DMS53 (cell line): Measurements from ENCODE around the gene PTPN23.

Source experiments
- DNase-seq: peaks from one replicate; lab custom pipeline; 2025; lab: John Stamatoyannopoulos, UW

The PTPN23 gene

DNA sequence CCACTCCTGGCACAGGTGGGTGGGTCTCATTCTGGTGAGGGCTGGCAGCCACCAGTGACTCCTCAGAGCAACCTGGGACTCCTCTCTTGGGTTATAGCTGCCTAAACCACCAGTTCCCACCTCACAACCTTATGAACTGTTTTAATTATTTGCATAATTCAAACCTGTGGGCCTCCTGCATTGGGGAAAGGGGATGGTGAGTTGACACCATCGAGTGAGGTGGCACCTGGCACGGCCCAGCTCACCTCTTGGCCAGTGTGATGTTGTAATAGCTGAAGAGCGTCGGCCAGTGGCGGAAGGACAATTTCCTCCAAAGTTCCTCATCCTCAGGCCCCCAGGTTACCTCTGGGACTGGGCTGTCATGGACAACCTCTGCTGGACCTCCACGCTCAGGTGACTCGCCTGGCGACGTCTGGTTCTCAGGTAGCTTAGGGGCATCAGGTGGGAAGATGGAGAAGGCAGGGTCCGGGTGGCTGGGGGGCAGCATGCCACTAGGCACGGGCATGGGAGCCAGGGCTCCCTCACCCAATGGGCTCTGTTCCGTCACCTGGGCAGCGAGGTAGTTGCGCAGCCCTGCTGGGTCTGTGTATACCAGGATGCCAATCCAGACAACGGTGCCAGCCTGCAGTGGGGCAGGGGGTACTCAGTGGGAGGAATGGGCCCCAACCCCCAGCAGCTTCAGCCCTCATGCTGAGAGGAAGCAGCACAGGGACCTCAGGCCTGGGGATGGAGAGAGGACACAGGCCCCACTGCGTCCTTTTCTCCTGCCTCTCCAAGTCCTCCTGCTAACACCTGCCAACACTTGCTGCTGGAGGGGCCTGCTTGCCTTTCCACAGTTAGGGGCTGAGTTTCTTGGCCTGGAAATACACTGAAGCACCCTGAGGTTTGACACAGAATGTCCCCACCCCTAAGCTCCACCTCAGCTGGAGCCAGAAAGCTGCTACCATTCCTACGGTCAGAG lies 38.5 kb downstream of the PTPN23 start:
- DNase-seq, result no peak

DNA sequence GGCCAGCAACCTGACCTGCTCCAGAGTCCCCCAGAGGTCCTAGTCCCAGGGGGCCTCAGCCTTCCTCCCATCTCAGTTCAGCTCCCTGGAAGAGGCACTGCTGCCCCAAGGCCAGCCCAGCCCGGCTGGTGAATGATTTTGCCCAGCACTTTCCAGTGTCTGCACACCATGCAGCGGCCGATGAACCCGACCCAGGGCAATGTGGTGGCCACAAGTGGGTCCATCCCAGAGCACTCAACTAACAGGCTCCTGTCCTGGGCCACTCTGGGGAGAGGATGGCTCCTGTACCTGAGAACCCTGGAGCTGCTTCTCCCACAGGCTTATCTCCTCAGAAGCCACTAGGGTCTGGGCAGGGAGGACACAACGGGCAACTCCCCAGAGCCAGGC lies 39.2 kb downstream of the PTPN23 start:
- no peak for DNase-seq

DNA sequence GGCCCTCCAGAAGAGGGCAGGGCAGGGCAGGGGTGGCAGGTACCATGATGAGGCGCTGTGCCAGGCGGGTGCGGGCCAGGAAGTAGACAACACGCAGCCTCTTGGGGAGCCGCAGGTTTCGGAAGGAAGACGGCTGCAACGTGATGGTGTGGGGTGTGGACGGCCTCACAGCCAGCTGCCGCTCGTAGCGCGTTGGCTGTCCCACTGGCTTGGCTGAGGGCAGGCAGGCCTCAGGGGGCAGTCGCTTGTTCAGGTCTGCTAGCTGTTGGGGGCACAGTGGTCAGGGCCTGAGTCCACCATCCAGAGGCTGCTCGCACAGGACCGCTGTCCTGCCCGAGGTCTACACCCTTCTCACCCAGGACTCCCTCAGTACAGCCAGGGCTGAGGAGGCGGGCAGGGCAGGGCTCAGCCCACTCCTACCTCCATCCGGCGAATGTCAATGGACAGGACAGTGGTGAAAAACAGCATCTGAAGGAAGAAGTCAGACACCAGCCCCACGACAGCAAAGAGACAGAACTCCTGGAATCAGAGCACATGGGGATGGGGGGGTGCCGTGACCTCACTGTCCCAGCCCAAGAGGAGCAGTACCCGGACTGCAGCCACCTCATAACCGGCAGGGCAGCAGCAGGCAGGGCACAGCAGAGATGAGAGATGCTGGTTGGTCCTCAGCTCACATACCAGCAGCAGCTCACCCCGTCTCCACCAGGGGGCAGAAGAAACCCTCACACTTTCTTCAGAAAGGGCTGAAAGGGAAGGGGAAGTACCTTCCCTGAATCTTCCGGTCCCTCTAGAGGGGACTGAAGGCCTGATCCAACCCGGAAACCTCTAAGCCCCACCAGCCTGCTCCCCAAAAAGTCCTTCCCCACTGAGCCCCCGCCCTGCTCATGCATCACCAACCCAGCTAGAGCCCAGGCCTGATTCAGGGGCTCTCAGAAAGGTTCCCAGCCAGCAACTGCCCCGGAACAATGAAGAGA lies 40.0 kb downstream of the PTPN23 start:
- peak; percentile 76 for DNase-seq

DNA sequence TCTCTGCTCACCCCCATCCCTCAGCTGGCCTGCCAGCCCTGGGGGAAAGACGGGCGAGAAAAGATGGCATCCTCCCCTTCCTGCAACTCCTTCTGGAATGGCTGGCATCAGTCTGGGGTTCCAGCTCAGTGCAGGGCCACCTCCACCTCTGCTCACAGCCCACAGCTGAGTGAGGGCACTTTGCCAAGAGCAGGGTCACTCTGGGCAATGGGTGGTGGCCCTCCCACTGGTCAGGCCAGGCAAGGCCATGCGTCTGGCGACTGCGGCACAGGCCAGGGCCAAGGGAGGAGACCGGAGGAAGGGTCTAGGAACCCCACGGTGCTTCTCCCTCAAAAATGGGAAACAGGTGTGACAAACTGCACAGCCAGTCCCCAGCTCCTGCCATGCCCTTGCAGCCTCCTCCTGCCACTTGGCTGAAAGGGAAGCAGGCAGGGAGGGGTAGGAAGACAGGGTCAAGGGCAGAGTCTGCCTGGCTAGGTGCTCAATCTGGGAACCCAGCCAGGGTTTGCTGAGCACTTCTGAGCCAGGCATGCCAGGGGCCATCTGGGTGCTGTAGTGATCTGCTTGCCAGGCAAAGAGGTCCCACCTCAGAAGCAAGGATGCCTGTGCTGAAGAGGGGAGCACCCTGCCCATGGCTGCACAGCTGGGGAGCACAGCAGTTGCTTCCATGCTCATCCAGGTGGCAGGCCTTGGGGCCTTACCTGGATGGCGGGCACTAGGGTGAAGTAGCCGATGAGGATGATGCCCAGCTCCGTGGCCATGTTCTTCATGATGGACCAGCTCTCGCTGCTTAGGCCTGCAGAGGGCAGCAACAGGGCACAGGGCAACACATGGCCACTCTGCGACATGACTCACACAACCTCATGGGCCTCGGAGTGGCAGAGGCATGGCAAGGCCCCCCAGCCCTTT lies 41.2 kb downstream of the PTPN23 start:
- DNase-seq, result peak; percentile 28

DNA sequence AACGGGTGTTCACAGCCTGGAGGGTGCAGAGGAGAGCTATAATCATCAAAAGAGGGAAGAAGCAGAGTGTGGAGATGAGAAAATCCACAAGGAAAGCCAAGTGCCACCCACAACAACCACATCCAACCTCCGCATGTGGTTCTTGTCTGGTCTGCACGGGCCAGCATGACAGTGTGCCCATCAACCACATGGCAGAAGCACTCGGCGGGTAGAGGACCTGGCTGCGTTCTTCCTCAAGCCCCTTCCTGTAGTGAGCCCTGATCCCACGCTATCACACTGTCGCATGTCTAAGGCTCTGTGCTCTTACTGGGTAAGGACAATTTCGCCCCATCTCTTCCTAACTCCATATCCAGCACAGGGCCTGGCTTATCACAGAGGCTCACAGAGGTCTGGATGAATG lies 41.9 kb downstream of the PTPN23 start:
- DNase-seq, result no peak

DNA sequence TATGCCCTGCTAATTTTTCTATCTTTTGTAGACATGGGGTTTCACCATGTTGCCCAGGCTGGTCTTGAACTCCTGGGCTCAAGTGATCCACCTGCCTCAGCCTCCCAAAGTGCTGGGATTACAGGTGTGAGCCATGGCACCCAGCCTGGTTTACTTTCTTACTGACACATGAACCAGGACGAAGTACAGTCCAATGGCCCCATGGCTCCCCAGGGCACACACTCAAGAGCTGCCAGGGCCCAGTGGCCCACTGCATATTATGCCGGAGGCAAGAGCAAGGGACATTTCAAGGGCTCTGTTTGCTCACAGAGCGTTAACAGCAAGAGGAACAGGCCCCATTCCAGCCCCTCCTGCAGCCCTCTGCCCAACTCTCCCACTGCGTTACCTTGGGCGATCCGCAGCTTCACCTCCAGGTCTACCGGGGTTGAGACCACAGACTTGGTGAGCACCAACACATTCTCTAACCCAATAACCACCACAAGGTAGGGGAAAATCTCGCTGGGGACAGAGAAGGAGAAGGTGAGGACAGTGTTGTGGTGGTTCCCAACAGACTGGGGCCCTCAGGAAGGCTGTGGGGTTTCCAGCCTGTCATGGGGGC lies 42.8 kb downstream of the PTPN23 start:
- DNase-seq, result no peak

DNA sequence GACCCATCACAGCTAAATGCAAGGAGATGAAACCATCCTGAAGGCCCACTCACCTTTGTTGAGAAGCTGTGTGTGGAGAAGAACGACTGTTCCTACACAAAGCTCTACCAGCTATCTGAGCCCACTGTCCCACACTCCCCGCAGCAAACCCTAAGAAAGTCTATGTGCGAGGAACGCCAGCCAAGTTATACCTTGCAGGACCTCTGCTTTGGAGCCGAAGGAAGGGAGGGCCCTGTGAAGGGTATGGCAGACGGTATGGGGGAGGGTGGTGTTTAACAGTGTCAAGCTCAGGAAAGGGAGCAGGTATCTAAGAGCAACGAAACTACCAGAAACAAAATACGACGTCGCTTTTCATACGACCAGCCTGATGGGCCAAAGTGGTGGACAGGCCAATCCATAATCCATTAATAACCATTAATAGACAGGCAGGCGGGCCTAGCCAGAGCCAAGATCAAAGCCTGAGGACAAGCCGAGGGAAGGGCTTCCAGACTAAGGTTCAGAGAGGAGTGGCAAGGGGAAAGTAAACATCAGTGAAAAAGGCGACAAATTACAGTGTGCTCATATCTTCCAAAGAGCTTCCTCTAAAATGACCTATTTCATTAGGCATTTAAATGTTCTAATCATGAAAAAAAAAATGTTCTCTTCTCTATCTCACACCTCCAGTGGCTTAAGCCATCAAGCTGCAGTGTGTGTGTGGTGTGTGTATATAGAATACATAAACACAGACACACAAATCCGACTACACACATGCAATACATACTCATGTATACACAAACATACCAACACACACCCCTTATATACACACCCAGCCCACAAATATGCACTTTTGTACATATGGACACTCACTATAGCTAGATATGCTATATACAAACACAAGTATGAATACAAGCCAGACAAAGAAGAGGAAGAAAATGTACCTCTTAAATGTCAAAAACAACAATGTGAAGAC lies 43.9 kb downstream of the PTPN23 start:
- DNase-seq, result no peak

DNA sequence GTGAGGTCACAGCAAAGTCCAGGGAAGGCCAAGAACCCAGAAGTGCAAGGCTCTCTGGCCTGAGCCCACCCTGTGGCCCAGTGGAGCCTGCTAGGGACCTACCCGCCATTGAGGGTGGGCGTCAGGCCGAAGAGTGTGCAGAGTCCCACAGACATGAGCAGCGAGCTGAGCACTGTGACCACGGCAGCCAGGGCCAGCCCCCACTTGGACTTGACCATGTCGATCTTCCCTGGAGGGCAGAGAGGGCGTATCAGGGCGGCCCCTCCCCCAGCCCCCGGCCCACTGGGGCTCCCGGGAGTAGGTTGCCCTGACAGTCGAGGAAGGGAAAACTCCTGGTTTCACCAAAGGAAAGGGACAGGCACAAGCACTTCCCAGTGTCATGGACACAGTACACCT lies 44.6 kb downstream of the PTPN23 start:
- no peak for DNase-seq

DNA sequence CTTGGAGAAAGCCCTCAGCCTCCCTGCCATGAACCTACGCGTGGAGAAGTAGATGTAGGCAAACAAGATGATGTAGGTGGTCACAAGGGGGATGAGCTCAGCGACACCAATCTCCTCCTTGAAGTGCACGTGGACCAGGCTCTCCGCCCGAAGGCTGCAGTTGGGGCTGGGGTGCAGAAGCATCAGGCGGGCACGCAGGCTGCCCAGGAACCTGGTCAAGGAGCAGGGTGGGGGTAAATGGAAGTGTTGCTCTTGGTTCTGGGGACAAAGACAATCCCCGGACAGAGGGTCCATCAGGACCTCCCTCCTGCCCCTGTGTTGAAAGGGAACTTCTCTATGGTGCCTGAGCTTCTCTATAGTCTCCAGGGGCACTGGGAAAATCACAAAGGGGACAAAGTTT lies 45.1 kb downstream of the PTPN23 start:
- no peak for DNase-seq

DNA sequence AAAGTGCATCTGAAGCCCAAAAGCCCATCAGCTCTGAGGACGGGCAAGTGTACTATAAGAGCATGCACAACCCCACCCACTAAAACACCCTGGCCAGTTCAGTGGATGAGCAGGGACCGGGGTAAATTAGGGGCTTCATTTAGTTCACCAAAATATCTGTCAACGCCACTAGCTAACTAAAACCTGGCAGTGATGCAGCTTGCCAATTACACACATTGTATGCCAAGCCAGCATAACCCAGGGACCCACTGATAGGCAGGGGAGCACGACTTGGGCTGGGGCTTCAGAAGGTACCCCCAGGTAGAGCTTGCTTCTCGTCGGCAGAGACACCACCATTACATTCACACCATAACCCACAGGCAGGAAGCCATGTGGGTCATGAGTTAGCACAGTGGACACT lies 47.0 kb downstream of the PTPN23 start:
- no peak for DNase-seq

DNA sequence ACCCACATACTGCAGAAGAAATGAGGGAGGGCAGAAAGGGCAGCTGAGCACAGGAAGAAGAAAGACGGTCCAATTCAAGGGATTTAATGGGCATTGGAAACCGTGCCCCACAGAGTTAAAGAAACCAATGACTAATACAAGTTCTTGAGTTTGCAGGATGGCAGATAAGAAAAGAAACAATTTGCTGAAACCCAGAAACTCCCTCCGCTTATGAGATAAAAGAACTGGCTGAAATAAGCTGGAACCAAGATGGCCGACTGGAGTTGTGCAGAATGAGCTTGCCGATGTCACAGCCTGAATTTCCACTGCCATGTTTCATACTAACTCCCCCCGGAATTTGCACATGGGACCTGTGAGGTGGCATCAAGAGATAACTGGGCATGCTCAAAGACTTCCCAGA lies 47.8 kb downstream of the PTPN23 start:
- DNase-seq, result no peak

DNA sequence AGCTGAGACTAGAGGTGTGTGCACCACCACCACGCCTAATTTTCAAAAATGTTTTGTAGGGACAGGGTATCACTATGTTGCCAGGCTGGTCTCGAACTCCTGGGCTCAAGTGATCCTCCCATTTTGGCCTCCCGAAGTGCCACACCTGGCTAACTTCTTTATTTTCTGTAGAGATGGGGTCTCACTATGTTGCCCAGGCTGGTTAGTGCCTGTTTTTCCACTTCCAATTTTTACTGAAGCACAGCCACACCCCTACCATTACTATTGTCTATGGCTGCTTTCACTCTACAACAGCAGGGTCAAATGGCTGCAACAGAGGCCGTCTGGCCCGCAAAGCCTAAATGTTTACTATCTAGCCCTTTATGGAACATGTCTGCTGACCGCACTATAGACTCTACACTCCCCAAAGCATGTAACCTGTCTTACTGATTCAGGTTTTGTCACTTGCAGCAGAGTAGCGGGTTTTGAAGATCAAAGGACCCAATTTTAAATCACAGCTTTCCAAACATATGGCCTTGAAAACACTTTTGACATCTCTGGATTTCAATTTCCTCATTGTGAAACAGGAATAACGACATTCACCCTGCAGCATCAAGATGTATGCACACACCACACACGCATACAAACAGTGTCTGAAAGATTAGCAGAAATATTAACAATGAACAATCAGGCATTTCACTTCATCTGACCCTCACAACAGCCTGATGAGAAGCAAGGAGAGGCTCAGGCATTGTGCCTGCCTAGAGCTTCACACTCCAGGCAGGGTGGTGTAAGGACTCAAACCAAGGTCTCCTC lies 48.9 kb downstream of the PTPN23 start:
- no peak for DNase-seq

DNA sequence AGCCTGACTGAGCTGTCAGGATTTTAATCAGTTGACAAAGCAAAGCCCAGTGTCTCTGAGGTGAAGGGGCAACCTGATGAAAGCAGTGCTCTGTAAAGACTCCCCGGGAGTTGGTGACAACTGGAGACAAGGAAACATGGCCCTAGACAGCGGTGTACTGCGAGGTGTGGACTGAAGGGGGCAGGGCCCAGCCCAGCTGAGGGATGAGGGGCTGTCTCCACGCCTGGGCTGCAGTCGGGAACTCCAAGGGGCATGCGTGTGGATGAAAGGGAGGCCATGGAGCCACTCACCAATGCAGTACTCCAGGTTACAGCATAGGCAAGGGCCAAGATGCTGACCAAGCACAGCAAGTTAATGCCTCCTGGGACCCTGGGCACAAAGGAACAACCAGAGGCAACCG lies 49.8 kb downstream of the PTPN23 start:
- DNase-seq, result no peak

DNA sequence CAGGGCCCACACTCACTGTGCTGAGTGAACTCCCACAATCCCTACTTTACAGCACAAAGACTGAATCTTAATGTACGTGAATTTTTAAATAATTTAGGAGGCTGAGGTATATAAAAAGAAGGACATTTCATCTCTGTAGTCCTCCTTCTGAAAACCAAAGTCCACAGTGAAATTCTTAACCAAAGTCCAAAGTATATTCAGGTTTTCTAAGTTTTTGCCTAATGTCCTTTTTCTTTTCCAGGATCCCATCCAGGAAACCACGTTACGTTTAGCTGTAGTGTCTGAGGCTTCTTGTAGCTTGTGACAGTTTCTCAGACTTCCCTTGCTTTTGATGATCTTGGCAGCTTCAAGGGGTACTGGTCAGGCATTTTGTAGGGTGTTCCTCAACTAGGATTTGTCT lies 50.4 kb downstream of the PTPN23 start:
- no peak for DNase-seq

DNA sequence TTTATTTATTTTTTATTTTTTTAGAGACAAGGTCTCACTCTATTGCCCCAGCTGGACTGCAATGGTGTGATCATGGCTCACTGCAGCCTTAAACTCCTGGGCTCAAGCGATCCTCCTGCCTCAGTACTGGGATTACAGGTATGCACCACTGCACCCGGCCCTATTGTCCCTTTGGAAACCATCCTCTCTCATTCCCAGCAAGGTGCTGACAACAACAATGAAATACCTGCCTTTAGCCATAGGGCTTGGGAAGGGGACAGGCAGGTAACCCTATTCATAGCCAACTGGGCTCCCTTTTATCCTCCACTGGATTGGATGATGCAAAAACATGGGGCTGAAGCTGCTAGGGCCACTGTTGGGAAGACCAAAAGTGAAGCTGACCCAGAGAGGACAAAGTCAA lies 51.9 kb downstream of the PTPN23 start:
- no peak for DNase-seq

DNA sequence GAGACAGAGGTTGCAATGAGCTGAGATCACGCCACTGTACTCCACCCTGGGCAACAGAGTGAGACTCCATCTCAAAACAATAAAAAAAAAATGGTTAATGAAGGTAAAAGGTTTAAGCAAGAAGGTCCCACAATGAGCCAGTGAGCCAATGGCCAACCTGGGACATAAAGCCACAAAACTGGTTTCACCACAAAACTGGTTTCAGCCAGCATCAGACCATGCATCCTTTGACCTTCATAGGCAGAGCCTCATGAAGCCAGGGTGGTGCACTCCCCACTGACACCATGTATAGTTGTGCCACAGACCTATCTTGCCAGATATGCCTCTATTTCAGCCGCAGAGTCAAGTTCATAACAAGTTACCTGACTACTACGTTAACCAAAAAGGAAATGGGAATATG lies 53.0 kb downstream of the PTPN23 start:
- DNase-seq, result peak; percentile 50

DNA sequence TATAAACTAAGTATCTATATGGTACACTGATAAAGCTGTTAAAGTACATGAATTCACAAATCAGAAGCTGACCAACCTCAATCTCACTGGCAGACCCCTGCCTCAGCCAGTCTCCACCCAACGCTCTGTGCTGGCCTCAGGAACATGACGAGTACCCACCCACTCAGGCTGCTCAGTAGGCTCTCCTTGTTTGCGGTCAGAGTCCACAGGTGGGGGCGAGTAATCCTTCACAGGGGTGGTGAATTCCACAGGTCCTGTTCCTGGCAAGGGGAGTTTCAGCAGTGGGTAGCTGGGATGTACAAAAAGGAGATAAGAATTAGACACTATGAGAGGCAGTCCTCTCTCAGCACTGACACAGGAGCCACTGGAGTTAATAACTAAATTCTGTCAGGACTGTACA lies 54.0 kb downstream of the PTPN23 start:
- no peak for DNase-seq

DNA sequence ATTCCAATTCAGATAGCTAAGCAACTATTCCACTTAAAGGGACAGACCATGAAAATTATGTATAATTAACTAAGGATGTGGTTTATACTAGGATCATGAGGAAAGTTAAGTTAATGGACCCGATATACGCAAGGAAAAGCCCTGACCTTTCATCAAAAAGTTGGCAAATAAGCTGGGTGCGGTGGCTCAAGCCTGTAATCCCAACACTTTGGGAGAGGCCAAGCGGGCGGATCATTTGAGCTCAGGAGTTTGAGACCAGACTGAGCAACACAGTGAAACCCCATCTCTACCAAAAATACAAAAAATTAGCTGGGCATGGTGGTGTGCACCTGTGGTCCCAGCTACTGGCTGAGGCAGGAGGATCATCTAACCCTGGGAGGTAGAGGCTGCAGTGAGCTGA lies 55.4 kb downstream of the PTPN23 start:
- DNase-seq, result no peak

DNA sequence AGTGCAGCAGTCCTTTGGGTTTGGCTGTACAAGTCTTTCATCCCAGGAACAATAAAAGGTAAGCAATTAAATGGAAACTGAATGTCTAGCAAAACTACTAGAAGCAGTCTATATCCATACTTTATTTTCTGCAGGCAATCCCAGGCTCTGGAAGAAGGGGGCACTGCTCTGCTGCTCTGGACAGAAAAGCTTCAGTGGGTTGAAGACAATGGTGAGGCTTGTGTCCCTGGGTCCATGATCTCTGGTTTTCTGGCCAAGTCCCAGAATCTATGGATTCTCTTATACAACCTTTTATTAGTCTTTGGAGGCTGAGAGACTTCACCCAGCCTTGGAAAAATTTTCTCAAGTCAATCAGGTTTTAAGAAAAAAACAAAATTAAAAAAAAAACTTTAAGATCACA lies 59.3 kb downstream of the PTPN23 start:
- no peak for DNase-seq
